ENCODE data around the gene ESX1.

The ESX1 gene

DNA sequence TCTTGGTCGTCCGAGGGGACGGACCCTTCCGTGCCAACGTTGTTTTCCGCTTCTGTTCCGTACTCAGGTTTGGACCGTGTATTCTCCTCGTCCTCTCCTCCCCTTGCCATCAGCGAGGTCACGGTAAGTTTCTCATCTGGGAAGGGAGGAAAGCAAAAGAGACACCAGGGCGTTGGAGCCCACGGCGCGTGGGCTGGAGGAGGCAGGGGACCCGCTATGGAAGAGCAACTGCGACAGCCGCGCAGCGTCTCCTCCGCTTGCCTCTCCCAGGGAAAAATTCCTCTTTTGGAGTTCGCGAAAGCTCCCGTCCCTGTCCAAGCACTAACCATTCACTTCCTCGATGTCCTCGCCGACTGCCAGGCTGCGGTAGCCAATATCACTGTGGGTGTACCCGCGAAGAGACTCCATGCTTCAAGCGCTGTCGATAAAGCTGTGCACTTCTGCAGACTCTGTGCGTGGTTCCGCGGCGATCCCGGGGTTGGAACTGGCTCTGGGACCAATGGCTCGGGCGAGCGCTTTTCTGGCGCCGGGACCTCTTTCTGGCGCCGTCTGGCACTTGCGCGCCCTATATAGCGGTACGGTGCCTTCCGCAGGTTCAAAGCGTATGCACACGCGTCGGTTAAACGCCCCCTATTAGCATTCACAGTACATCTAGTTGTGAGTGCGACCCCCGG lies at the start of gene ESX1:
Gene ESX1, minus strand, starts transcription at position 492 of the 674 bp plus-strand sequence. Its CDS starts 84 bp downstream, at position 408.
- H3K27ac ChIP-seq: no peak within 1 kb of the TSS
- no peak for TF ChIP-seq CTCF (conservative IDR thresholded peaks at IDR 0.05)
- TF ChIP-seq ZFX (IDR thresholded peaks at IDR 0.05): no peak

GRCh38 chrX:104295636-104296035 lies 40.9 kb upstream of the ESX1 start:
- TF ChIP-seq ZFX (IDR thresholded peaks at IDR 0.05) (no peak), CTCF (conservative IDR thresholded peaks at IDR 0.05) (no peak)
- no peak overlapping the region for H3K27ac ChIP-seq

DNA sequence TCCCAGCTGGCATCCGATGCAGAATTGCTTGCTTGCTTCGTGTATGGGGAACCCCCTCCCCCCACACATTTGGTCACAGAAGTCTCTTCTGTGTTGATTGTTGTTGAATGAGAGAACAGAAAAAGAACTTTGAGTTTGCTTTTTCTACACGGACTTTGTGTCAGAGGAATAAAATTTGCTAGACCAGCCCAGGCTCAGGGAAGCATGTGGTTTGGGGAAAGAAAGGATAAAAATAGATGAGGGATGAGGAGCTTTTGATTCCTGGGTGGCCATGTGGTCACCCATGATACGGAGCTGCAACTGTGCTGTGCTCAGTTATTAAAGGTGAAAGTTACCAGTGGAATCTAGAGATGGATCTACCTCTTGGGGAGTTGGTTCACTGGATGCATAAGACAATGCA lies 34.2 kb upstream of the ESX1 start:
- H3K27ac ChIP-seq: no peak overlapping the region
- TF ChIP-seq ZFX (IDR thresholded peaks at IDR 0.05) (no peak), CTCF (conservative IDR thresholded peaks at IDR 0.05) (no peak)

DNA sequence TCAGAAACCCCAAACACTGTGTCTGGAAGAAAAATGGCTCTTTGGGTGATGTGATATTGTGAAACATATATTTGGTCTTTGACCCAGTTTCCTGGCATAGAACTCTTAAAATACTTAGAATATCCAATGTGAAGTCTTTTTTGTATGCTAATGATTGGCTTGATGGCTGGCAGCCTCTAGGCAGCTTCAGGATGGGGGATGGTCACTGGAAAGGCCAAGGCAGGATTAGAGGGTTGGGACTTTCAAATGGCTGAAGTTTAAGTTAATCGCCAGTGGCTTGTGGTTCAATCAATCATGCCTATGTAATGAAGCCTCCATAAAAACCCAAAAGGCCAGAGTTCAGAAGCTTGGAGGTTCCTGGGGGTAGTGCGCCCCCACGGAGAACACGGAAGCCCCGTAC lies 33.5 kb upstream of the ESX1 start:
- H3K27ac ChIP-seq: no peak overlapping the region
- no peak for TF ChIP-seq CTCF (conservative IDR thresholded peaks at IDR 0.05)
- TF ChIP-seq ZFX (IDR thresholded peaks at IDR 0.05): no peak

DNA sequence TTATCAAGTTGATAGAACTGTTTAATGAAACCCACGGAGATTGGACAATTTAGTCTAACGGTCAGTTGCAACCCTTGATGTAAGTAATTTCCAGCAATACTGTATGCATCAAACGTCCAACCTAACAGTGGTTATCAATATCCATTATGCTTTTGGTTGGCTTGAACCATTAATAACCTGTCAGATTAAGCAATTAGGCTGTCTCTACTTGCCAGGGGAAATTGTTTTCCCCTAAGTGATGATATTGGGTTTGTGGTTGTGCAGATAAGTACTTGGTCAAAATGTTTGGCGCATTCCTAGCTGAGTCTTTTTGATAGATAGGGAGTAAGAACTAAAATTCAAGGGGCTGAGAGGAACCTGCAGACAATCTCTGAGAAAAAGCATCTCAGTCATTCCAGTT lies 30.5 kb upstream of the ESX1 start:
- TF ChIP-seq CTCF (conservative IDR thresholded peaks at IDR 0.05) (no peak), ZFX (IDR thresholded peaks at IDR 0.05) (no peak)
- H3K27ac ChIP-seq: no peak overlapping the region

- no peak overlapping the region for H3K27ac ChIP-seq
- no peak for TF ChIP-seq ZFX (IDR thresholded peaks at IDR 0.05)
- no peak for TF ChIP-seq CTCF (conservative IDR thresholded peaks at IDR 0.05)
Observed at GRCh38 chrX:104284507-104284906, 29.8 kb upstream of the ESX1 start.

DNA sequence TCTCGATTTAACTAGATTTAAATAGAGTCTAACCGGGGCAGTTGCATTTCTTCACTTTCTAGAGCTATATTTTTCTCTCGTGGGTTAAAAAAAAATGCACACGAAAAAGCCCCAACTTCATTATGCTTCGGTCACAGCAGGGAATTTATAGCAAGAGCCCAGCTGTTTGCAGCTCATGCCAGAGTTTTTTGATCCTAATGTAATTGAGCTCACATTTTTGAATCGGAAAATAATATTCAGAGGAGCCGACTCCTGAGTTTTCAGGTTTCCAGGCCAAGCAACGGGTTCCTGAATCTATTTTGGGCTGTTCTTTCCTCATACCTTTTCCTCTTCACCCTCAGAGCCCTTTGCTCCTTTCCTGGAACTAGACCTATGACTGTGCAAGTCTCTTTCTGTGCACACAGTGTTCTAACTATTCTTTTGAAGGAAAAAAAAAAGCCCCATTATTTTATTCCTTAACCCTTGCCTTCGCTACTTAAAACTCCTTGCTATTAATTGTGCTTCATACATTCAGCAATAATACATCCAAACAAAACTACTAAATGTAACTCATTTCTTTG lies 27.5 kb upstream of the ESX1 start:
- no peak overlapping the region for H3K27ac ChIP-seq
- no peak for TF ChIP-seq CTCF (conservative IDR thresholded peaks at IDR 0.05)
- TF ChIP-seq ZFX (IDR thresholded peaks at IDR 0.05): no peak

Data from C4-2B (cell line).